ENCODE measurements around the gene CUL7. TPM values are rescaled to one million over a fixed set of nuclear protein-coding genes. Genes with fewer than 3 reads are reported as not detected.
A peak's percentile ranks its signal among the peaks of the same experiment; 100 is the strongest.

Gene CUL7
- total and polyA plus RNA-seq, 10 of the 15 experiments (the other 5 are each of a cell fraction or from before 2014, with no cell fraction given) = 0.66 to 18.4 (median 10.9) TPM

DNA sequence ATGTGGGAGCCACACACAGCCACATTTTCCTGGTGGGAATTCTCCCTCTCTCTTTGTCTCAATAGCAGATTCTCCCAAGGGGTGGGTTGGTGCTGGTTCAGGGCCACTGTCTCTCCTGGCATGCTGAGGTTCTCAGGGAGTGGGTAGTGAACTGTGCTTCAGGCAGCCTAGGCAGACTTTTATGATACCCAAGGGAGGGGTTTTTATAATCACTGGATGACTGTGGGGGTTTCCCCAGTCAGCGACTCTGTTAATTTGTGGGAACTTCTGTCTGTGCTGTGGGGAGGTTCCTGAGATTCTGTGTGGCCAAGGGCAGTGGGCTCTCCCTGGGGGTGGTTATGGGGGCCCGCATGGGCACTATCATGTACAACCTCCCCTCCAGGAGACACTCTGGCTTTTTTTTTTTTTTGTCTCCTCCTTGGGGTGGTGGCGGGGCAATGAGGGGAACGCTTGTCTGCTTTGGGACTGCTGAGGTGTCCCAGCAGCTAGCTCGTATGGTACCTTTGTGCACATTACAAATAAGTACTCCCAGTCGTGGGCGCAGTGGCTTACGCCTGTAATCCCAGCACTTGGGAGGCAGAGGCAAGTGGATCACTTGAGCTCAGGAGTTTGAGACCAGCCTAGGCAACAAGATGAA, 32.5 kb upstream of the CUL7 start (continued):
- TF ChIP-seq IKZF2 (IDR thresholded peaks at IDR 0.05) (peak; percentile 52 to 58; a peak in 2 of 4 replicates), BCL11A (IDR thresholded peaks at IDR 0.05; ENCODE audit: low read depth, low read length) (peak; percentile 32; the same call in 1 of the 2 replicates), SRF (IDR thresholded peaks at IDR 0.05; ENCODE audit: low read depth in 2 of 2, low read length in 2 of 2) (no peak), MEF2B (IDR thresholded peaks at IDR 0.05; ENCODE audit: partially characterized antibody, poor library complexity, severe bottlenecking) (peak; percentile 97), SMAD1 (IDR thresholded peaks at IDR 0.05; ENCODE audit: low read depth, partially characterized antibody) (peak; percentile 53), DPF2 (IDR thresholded peaks at IDR 0.05) (peak; percentile 56; the same call in 1 of the 2 replicates), ASH2L (IDR thresholded peaks at IDR 0.05; ENCODE audit: borderline replicate concordance, low read depth) (no peak), RELA (IDR thresholded peaks at IDR 0.05; ENCODE audit: borderline replicate concordance, partially characterized antibody) (peak; percentile 46), IKZF1 (conservative IDR thresholded peaks at IDR 0.05) (peak; percentile 61), PAX8 (IDR thresholded peaks at IDR 0.05) (no peak), TCF12 (IDR thresholded peaks at IDR 0.05; ENCODE audit: low read depth, low read length) (0 out of 2 replicates have a peak, but pooled peaks have one; percentile 30), CBX5 (IDR thresholded peaks at IDR 0.05; ENCODE audit: low read depth) (no peak)
- TF ChIP-seq, protein P1, sequence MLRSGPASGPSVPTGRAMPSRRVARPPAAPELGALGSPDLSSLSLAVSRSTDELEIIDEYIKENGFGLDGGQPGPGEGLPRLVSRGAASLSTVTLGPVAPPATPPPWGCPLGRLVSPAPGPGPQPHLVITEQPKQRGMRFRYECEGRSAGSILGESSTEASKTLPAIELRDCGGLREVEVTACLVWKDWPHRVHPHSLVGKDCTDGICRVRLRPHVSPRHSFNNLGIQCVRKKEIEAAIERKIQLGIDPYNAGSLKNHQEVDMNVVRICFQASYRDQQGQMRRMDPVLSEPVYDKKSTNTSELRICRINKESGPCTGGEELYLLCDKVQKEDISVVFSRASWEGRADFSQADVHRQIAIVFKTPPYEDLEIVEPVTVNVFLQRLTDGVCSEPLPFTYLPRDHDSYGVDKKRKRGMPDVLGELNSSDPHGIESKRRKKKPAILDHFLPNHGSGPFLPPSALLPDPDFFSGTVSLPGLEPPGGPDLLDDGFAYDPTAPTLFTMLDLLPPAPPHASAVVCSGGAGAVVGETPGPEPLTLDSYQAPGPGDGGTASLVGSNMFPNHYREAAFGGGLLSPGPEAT (IDR thresholded peaks at IDR 0.05; ENCODE audit: low read depth) = peak; percentile 73
- TF ChIP-seq, protein P2, sequence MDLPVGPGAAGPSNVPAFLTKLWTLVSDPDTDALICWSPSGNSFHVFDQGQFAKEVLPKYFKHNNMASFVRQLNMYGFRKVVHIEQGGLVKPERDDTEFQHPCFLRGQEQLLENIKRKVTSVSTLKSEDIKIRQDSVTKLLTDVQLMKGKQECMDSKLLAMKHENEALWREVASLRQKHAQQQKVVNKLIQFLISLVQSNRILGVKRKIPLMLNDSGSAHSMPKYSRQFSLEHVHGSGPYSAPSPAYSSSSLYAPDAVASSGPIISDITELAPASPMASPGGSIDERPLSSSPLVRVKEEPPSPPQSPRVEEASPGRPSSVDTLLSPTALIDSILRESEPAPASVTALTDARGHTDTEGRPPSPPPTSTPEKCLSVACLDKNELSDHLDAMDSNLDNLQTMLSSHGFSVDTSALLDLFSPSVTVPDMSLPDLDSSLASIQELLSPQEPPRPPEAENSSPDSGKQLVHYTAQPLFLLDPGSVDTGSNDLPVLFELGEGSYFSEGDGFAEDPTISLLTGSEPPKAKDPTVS (IDR thresholded peaks at IDR 0.05; ENCODE audit: low read depth, low read length) = no peak
- TF ChIP-seq, protein P3, sequence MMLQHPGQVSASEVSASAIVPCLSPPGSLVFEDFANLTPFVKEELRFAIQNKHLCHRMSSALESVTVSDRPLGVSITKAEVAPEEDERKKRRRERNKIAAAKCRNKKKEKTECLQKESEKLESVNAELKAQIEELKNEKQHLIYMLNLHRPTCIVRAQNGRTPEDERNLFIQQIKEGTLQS (IDR thresholded peaks at IDR 0.05; ENCODE audit: borderline replicate concordance, extremely low read depth, low read depth, low read length) = no peak
- TF ChIP-seq, protein P4, sequence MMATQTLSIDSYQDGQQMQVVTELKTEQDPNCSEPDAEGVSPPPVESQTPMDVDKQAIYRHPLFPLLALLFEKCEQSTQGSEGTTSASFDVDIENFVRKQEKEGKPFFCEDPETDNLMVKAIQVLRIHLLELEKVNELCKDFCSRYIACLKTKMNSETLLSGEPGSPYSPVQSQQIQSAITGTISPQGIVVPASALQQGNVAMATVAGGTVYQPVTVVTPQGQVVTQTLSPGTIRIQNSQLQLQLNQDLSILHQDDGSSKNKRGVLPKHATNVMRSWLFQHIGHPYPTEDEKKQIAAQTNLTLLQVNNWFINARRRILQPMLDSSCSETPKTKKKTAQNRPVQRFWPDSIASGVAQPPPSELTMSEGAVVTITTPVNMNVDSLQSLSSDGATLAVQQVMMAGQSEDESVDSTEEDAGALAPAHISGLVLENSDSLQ (IDR thresholded peaks at IDR 0.05) = peak; percentile 30; the same call in 1 of the 2 replicates
- TF ChIP-seq, protein P5, sequence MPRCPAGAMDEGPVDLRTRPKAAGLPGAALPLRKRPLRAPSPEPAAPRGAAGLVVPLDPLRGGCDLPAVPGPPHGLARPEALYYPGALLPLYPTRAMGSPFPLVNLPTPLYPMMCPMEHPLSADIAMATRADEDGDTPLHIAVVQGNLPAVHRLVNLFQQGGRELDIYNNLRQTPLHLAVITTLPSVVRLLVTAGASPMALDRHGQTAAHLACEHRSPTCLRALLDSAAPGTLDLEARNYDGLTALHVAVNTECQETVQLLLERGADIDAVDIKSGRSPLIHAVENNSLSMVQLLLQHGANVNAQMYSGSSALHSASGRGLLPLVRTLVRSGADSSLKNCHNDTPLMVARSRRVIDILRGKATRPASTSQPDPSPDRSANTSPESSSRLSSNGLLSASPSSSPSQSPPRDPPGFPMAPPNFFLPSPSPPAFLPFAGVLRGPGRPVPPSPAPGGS (IDR thresholded peaks at IDR 0.05; ENCODE audit: borderline replicate concordance, insufficient read depth, low read depth, low read length, poor library complexity, severe bottlenecking) = peak; percentile 58
- TF ChIP-seq, protein P6, sequence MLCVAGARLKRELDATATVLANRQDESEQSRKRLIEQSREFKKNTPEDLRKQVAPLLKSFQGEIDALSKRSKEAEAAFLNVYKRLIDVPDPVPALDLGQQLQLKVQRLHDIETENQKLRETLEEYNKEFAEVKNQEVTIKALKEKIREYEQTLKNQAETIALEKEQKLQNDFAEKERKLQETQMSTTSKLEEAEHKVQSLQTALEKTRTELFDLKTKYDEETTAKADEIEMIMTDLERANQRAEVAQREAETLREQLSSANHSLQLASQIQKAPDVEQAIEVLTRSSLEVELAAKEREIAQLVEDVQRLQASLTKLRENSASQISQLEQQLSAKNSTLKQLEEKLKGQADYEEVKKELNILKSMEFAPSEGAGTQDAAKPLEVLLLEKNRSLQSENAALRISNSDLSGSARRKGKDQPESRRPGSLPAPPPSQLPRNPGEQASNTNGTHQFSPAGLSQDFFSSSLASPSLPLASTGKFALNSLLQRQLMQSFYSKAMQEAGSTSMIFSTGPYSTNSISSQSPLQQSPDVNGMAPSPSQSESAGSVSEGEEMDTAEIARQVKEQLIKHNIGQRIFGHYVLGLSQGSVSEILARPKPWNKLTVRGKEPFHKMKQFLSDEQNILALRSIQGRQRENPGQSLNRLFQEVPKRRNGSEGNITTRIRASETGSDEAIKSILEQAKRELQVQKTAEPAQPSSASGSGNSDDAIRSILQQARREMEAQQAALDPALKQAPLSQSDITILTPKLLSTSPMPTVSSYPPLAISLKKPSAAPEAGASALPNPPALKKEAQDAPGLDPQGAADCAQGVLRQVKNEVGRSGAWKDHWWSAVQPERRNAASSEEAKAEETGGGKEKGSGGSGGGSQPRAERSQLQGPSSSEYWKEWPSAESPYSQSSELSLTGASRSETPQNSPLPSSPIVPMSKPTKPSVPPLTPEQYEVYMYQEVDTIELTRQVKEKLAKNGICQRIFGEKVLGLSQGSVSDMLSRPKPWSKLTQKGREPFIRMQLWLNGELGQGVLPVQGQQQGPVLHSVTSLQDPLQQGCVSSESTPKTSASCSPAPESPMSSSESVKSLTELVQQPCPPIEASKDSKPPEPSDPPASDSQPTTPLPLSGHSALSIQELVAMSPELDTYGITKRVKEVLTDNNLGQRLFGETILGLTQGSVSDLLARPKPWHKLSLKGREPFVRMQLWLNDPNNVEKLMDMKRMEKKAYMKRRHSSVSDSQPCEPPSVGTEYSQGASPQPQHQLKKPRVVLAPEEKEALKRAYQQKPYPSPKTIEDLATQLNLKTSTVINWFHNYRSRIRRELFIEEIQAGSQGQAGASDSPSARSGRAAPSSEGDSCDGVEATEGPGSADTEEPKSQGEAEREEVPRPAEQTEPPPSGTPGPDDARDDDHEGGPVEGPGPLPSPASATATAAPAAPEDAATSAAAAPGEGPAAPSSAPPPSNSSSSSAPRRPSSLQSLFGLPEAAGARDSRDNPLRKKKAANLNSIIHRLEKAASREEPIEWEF (IDR thresholded peaks at IDR 0.05; ENCODE audit: insufficient replicate concordance, low read depth, low read length) = peak; percentile 38

All from GM12878 (cell line).